Measurements from ENCODE around the gene NFIC. TPM values are rescaled to one million over a fixed set of nuclear protein-coding genes. Genes with fewer than 3 reads are reported as not detected.

The NFIC gene
- total RNA-seq, 1 experiment from 2014 or later: 8.0 TPM

DNA sequence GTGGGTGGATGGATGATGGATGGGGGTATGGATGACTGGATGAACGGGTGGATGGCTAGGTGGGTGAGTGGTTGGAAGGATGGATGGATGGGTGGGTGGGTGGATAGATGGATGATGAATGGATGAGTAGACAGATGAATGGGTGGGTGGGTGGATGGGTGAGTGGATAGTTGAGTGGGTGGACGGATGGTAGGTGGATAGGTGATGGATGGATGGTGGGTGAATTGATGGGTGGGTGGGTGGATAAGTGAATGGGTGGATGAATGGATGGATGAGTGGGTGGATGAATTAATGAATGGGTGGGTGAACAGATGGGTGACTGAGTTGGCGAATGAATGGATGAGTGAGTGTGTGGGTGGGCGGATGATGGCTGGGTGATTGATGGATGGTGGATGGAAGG, 109.1 kb downstream of the NFIC start:
- Histone ChIP-seq H3T11ph (ENCODE audit: low read length) (no peak overlapping the region), H2BK20ac (ENCODE audit: low read depth, low read length, poor library complexity, severe bottlenecking) (no peak overlapping the region), H3K27ac (ENCODE audit: insufficient read length, low read depth, low read length) (no peak overlapping the region), H3K79me1 (ENCODE audit: insufficient read depth, low read depth, low read length, poor library complexity, severe bottlenecking) (no peaks in the 10 kb centered on the region), H3K23me2 (ENCODE audit: insufficient read length, low read depth, low read length, poor library complexity, severe bottlenecking) (peaks cover 4% of the 10 kb centered on the region), H3K56ac (ENCODE audit: insufficient read length, low read depth, low read length) (no peak overlapping the region), H4K91ac (ENCODE audit: insufficient read length, low read depth, low read length) (no peak overlapping the region), H2BK15ac (ENCODE audit: low read depth, low read length) (no peak overlapping the region), H3K27me3 (ENCODE audit: insufficient read depth, low read length) (no peaks in the 10 kb centered on the region), H3K18ac (ENCODE audit: insufficient read length, low read depth, low read length) (no peak overlapping the region), H3K9me3 (ENCODE audit: control insufficient read depth, low read depth, low read length) (no peaks in the 10 kb centered on the region), H3K23ac (ENCODE audit: insufficient read length, low read depth, low read length) (no peak overlapping the region), H4K8ac (replicated peaks; ENCODE audit: insufficient read length, low read depth, low read length) (no peak overlapping the region), H4K20me1 (ENCODE audit: control insufficient read depth, insufficient read depth, insufficient read length) (no peaks in the 10 kb centered on the region), H2BK120ac (ENCODE audit: low read depth, low read length, poor library complexity, severe bottlenecking) (no peak overlapping the region), H2BK5ac (ENCODE audit: insufficient read length, low read length) (no peak overlapping the region), H4K5ac (ENCODE audit: insufficient read length, low read depth, low read length) (no peak overlapping the region), H2BK12ac (ENCODE audit: insufficient read length, low read depth, low read length) (no peak overlapping the region), H3K4ac (ENCODE audit: low read depth, low read length) (no peak overlapping the region), H3K4me2 (ENCODE audit: insufficient read depth, insufficient read length, low read length) (no peak overlapping the region), H2AFZ (ENCODE audit: low read length) (no peak overlapping the region), H3K14ac (ENCODE audit: insufficient read depth, low read length) (no peak overlapping the region), H3K9ac (ENCODE audit: extremely low read depth, insufficient read length, low read length) (no peak overlapping the region), H3K79me2 (ENCODE audit: insufficient read depth, low read length) (no peaks in the 10 kb centered on the region), H3K4me1 (ENCODE audit: insufficient read depth, low read length) (no peaks in the 10 kb centered on the region), H2AK5ac (ENCODE audit: insufficient read length, low read length) (no peak overlapping the region)
- Mint-ChIP-seq H3K27me3 (ENCODE audit: low read depth) (peaks cover 18% of the 10 kb centered on the region), H3K4me1 (peaks cover 3 to 7% of the 10 kb centered on the region in 2 experiments; a peak in 3 of 4 replicates), H3K27ac (no peak overlapping the region), H3K4me3 (no peak overlapping the region), H3K9me3 (0 out of 5 replicates have a peak, but pooled peaks cover 0 to 8% of the 10 kb centered on the region in 2 experiments), H3K36me3 (ENCODE audit: insufficient read depth in 1 of 3, low read depth in 3 of 3) (no peaks in the 10 kb centered on the region; a peak in 1 of 7 replicates)
- TF ChIP-seq, protein P1, sequence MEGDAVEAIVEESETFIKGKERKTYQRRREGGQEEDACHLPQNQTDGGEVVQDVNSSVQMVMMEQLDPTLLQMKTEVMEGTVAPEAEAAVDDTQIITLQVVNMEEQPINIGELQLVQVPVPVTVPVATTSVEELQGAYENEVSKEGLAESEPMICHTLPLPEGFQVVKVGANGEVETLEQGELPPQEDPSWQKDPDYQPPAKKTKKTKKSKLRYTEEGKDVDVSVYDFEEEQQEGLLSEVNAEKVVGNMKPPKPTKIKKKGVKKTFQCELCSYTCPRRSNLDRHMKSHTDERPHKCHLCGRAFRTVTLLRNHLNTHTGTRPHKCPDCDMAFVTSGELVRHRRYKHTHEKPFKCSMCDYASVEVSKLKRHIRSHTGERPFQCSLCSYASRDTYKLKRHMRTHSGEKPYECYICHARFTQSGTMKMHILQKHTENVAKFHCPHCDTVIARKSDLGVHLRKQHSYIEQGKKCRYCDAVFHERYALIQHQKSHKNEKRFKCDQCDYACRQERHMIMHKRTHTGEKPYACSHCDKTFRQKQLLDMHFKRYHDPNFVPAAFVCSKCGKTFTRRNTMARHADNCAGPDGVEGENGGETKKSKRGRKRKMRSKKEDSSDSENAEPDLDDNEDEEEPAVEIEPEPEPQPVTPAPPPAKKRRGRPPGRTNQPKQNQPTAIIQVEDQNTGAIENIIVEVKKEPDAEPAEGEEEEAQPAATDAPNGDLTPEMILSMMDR (conservative IDR thresholded peaks at IDR 0.05): no peak
- DNase-seq: no peak
- WGBS (ENCODE audit: extremely low coverage, insufficient read length, low lambda C conversion rate): 100% methylated on average over 2 of the region's 4 CpGs
